VCaP (cell line): Measurements from ENCODE around the gene ZBTB7C.

Experiments used
- H3K27ac ChIP-seq: fragments of 450-650 bp; 2 replicates; pipeline ENCODE4 v1.5.1; 2017
- TF ChIP-seq, protein P1 (sequence below): fragments of 450-650 bp; conservative IDR thresholded peaks from 2 replicates; pipeline ENCODE4 v1.5.1; 2017; ENCODE audit warnings: mild to moderate bottlenecking, moderate library complexity

The ZBTB7C gene

DNA sequence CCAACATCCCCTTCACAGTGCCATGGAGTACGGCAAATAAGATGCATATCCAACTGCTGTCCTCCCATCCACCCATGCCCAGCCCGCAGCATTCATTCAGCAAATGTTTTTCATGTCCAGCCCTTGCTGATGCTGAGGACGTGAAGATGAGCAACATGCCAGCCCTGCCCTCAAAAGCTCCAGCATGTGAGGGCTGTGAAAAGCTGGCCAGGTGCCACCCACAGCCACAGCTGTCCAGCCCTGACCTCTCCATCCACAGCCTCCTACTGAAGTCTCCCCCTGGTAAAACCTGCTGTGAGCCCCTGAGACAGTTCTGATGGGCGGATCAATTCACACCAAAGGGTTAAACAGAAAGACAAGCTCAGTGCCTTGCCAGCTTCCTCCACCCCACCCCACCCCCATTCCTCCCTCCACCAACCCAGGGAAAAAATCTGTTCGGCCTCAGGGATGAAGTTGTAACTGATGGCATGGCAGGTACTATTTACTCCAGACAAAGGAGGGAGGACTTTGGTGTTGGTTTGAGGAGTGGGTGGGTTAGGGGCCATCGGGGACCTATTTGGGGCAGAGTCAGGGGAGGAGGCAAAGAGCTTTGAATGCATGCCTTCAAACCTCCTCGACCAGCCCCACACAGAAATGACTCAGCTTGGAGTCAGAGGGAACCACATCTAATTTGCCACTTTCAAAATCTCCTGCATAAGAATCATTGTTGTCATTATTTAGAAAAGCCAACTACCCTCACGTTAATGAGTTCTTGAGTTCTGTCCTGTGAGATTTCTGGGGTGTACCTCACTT lies 4.3 kb downstream of the ZBTB7C start:
- TF ChIP-seq, protein P1, sequence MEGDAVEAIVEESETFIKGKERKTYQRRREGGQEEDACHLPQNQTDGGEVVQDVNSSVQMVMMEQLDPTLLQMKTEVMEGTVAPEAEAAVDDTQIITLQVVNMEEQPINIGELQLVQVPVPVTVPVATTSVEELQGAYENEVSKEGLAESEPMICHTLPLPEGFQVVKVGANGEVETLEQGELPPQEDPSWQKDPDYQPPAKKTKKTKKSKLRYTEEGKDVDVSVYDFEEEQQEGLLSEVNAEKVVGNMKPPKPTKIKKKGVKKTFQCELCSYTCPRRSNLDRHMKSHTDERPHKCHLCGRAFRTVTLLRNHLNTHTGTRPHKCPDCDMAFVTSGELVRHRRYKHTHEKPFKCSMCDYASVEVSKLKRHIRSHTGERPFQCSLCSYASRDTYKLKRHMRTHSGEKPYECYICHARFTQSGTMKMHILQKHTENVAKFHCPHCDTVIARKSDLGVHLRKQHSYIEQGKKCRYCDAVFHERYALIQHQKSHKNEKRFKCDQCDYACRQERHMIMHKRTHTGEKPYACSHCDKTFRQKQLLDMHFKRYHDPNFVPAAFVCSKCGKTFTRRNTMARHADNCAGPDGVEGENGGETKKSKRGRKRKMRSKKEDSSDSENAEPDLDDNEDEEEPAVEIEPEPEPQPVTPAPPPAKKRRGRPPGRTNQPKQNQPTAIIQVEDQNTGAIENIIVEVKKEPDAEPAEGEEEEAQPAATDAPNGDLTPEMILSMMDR, result no peak
- no peak overlapping the region for H3K27ac ChIP-seq

DNA sequence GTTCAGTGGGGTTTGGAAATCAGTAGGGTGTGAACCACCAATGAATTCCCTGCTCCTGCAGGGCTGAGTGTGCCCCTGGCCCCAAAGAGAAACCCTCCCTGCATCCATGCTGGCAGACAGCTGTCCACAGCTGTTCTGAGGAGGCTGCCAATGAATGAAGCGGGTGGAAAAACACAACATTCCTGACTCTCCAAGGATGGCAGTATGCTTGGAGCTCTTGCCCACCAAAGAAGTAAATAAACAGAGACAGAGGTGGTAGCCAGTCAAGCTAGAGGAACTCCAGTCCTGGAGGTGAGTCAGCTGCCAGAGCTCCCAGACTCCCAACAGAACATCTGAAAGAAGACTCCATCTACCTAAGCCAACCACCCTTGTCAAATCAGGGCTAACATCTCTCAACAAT lies 6.2 kb downstream of the ZBTB7C start:
- TF ChIP-seq, protein P1, result no peak

DNA sequence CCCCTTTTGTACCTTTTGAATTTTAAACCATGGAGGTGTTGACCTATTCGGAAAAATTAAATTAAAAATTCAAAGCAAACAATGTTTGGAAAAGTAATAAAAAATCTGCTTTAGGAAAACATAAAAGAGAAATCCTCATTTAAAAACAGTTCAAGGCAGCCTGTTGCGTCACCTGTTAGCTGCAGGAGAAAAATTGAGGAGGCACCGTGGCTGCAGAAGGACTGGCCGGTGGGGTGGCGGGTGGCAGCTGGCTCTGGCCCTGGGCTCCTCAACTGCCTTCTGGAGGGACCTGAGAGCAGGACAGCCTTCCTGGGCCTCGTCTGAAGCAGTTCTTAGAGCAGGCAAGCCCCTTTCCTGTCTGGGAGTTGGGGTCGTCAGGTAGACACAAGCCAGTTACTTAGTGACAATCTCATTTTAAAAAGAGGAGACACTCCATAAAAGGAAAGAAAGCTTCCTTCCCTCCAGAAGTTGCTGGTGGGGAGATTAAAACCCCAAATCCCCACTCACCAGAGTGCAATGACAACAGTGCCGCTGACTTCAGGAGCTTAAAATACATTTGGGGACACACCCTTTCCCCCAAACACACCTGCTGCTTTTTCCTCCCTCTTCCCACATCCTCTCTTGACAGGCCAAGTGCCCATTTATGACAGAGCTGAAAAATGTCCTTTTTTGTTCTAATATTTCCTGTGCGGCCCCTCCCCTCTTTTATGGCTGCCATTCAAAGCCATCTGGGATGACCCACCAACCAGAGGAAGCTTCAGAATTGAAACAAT lies 9.7 kb downstream of the ZBTB7C start:
- TF ChIP-seq, protein P1, result no peak
- H3K27ac ChIP-seq, result no peak overlapping the region

More for the DNA sequence above, 6.2 kb downstream of the ZBTB7C start:
- no peak overlapping the region for H3K27ac ChIP-seq

DNA sequence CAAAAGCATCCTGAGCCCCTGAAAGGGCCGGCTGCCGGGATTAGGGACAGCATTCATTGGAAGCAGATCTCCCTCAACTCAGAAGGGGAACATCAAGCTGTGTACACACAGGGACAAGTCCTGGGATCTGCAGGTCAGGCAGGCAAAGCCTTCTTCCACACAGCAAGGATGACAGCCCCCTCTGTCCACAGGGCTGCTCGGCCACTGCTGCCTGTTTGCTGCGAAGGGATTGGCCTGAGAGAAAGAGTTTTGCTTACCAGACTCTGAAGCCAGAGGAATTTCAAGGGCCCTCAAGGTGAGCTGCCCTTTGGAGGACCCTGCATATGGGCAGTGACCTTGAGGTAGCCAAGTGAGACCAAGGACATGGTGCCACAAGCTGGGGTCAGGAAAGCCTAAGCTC lies 11.1 kb downstream of the ZBTB7C start:
- H3K27ac ChIP-seq, result no peak overlapping the region
- TF ChIP-seq, protein P1, result no peak

DNA sequence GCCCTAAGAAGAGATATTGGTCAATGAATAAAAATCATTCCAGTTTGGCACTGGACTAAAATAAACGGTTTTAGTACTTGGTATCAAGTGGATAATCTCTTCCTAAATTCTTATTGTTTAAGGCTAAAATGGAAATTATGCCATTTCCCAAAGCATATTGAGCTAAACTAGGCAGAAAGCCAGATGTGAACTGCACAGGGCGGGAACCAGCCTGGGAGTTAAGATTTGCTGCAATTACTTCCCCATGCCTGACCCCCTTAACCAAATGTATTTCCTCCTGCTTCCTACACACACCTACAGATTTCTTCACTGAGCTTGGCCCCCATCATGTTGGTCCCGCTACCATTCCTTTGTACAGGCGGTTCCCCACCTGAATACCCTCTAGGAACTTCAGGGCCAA lies 12.2 kb downstream of the ZBTB7C start:
- H3K27ac ChIP-seq, result no peak overlapping the region
- TF ChIP-seq, protein P1, result no peak

DNA sequence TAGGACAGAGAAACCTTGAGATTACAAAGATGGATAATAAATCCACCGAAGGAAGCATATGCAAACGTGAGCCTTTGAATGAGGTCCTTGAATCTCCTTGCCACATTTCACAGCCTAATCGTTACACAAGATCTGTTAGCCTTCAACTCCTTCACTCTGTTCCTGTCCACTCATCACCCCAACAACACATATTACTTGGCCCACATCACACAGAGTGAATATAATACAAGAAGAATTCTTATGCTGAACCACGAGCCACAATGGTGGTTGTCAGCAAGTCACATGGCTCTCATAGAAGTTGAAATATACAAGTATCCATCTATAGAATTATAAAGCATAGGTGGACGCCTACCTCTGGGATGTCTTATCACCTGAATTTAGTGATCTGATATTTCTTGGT lies 12.6 kb downstream of the ZBTB7C start:
- TF ChIP-seq, protein P1, result no peak
- no peak overlapping the region for H3K27ac ChIP-seq

DNA sequence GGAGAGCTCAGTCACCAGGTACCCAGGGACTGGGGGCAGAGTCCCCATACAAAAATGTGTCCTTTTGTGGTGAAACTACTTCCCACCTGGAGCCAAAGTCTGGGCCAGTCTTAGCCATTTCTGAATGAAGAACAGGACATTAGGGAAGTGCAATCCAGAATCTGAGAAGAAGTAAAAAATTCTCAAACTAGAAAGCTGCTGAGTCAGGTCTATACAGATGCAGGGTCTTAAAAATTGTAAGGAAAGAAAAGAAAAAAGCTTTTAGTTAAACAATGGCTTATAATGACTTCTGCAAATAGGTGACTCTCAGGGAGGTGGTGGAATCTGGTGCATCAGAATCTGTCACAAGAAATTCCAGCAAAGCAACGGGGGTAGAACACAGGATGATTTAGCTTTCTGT lies 13.5 kb downstream of the ZBTB7C start:
- TF ChIP-seq, protein P1, result no peak
- no peak overlapping the region for H3K27ac ChIP-seq
